Tibial artery (tissue), 4 donors: ENCODE measurements around the gene ADAM19.

Experiments used
- DNase-seq, 2 donors: peaks; one replicate each; pipeline ENCODE4 v3.0.0-alpha.2; 2019
- H3K27ac ChIP-seq, 2 donors: fragments of 200-600 bp; sonication (generic) in 1 of 2; 1 replicate in 1 of 2; 2 replicates in 1 of 2; pipeline ENCODE4 v1.5.1; 2018 to 2019; ENCODE audit warnings: mild to moderate bottlenecking in 1 of 2
- H3K27me3 ChIP-seq, 2 donors: fragments of 200-600 bp; sonication (generic) in 1 of 2; one replicate each; pipeline versions ENCODE4 v1.5.1 to v1.6.0; 2016 to 2019
- H3K36me3 ChIP-seq, 3 donors: fragments of 200-600 bp; sonication (generic) in 2 of 3; one replicate each; pipeline ENCODE4 v1.5.1; 2016 to 2019; ENCODE audit warnings: mild to moderate bottlenecking in 2 of 3
- H3K4me1 ChIP-seq, 4 donors: fragments of 200-600 bp; sonication (generic) in 2 of 4; 1 replicate in 3 of 4; 2 replicates in 1 of 4; pipeline ENCODE4 v1.5.1; 2016 to 2019
- H3K4me3 ChIP-seq, 2 donors: fragments of 200-600 bp; sonication (generic) in 1 of 2; 1 replicate in 1 of 2; 2 replicates in 1 of 2; pipeline ENCODE4 v1.5.1; 2018 to 2019; ENCODE audit warnings: mild to moderate bottlenecking in 2 of 2
- H3K9me3 ChIP-seq, 3 donors: fragments of 200-600 bp; sonication (generic) in 1 of 3; one replicate each; pipeline ENCODE4 v1.5.1; 2016 to 2019
- intact Hi-C: fragments of 100-400 bp; cut with DNase I; formaldehyde crosslinking; loops from one replicate; pipeline ENCODE4 v1.15.0; 2023; ENCODE audit warnings: low total_unique reads
- TF ChIP-seq, protein P1 (sequence below), 2 experiments: fragments of 200-600 bp in 1 of 2; fragments of 450-650 bp in 1 of 2; IDR thresholded peaks; one replicate each; pipeline ENCODE4 v1.5.1; 2017 to 2019; ENCODE audit warnings: antibody characterized with exemption in 2 of 2, mild to moderate bottlenecking in 1 of 2, moderate library complexity in 1 of 2

ADAM19 gene

GRCh38 chr5:157607371-157608161, 32.0 kb upstream of the ADAM19 start:
- no peaks in the 10 kb centered on the region for H3K9me3 ChIP-seq

DNA sequence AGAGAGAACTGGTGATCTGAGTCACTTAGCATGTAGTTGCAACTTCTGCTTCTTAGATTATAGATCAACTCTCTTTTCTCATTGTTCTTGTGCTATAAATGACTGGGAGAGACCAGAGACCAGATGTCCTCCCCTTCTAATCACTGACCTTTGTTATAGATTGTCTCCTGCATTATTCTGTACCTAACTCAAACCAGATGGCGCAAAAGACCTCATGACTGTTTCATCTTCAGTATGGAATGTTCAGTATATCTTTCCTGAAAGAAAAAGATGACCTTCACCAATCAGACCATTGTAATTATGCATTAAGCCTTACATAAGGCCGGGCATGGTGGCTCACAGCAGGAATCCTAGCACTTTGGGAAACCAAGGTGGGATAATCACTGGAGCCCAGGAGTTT, 30.5 kb upstream of the ADAM19 start:
- H3K4me3 ChIP-seq = no peak overlapping the region
- no peaks in the 10 kb centered on the region for H3K36me3 ChIP-seq
- peaks cover 0 to 14% (median 12%) of the 10 kb centered on the region in 4 donors for H3K4me1 ChIP-seq
- no peak overlapping the region for H3K27ac ChIP-seq
- TF ChIP-seq, protein P1, sequence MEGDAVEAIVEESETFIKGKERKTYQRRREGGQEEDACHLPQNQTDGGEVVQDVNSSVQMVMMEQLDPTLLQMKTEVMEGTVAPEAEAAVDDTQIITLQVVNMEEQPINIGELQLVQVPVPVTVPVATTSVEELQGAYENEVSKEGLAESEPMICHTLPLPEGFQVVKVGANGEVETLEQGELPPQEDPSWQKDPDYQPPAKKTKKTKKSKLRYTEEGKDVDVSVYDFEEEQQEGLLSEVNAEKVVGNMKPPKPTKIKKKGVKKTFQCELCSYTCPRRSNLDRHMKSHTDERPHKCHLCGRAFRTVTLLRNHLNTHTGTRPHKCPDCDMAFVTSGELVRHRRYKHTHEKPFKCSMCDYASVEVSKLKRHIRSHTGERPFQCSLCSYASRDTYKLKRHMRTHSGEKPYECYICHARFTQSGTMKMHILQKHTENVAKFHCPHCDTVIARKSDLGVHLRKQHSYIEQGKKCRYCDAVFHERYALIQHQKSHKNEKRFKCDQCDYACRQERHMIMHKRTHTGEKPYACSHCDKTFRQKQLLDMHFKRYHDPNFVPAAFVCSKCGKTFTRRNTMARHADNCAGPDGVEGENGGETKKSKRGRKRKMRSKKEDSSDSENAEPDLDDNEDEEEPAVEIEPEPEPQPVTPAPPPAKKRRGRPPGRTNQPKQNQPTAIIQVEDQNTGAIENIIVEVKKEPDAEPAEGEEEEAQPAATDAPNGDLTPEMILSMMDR (IDR thresholded peaks at IDR 0.05) = no peak
- no peak for DNase-seq
- H3K9me3 ChIP-seq = no peaks in the 10 kb centered on the region
- intact Hi-C loops = no loop called here
- no peaks in the 10 kb centered on the region for H3K27me3 ChIP-seq

More at GRCh38 chr5:157607371-157608161, 32.0 kb upstream of the ADAM19 start:
- TF ChIP-seq, protein P1 (IDR thresholded peaks at IDR 0.05) = no peak
- H3K4me1 ChIP-seq = peaks cover 0 to 14% (median 12%) of the 10 kb centered on the region in 4 donors
- intact Hi-C loops = no loop called here
- H3K36me3 ChIP-seq = no peaks in the 10 kb centered on the region
- H3K27me3 ChIP-seq = no peaks in the 10 kb centered on the region
- no peak for DNase-seq
- H3K27ac ChIP-seq = no peak overlapping the region
- no peak overlapping the region for H3K4me3 ChIP-seq

DNA sequence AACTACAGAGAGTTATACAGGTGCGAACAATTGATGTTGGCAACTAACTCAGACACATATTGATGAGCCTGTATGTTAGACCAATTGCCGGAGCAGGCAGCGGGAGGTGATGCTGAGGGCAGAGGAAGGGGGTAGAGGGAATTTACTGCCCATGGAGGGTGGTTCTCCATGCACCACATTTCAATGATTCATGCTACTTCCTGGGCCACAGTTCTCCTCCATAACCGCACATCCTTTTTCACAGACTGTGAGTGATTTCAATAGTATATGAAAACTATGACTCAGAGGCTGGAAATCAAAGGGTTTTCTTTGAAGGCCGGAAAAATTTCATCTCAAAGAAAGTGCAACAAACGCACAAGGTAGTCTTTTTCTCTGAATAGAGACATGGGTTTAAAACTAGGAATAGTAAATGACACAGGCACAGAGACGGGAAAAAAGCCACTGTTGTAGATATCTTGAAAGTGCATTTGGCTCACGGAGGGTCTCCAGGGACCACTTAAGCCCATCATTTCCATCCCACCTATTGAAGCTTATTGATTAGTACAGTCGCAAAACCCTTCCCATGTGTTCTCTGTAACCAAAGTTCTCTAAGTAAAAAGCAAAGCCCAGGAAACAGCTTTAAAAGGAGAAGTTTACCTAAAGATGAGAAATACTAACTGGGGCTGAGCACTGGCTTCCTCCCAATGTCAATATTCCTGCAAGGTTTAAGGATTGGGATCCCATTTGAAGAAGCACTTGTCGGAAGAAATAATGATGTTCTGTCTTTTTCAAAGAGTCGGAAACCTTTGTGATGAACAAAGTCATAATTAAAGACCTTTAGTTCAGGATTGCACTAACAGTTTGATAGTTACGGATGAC, 28.0 kb upstream of the ADAM19 start:
- Histone ChIP-seq H3K4me1 (peaks cover 0 to 4% (median 3%) of the 10 kb centered on the region in 4 donors), H3K4me3 (no peak overlapping the region), H3K27me3 (no peaks in the 10 kb centered on the region), H3K9me3 (no peaks in the 10 kb centered on the region), H3K27ac (no peak overlapping the region), H3K36me3 (no peaks in the 10 kb centered on the region)
- DNase-seq = no peak
- intact Hi-C loops = no loop called here
- TF ChIP-seq, protein P1 (IDR thresholded peaks at IDR 0.05) = no peak

- no peak overlapping the region for H3K27ac ChIP-seq
- no peaks in the 10 kb centered on the region for H3K27me3 ChIP-seq
- no peaks in the 10 kb centered on the region for H3K9me3 ChIP-seq
- intact Hi-C loops = no loop called here
- no peaks in the 10 kb centered on the region for H3K36me3 ChIP-seq
- TF ChIP-seq, protein P1 (IDR thresholded peaks at IDR 0.05) = no peak
- DNase-seq = no peak
- no peaks in the 10 kb centered on the region for H3K4me1 ChIP-seq
- H3K4me3 ChIP-seq = no peak overlapping the region
Measured at GRCh38 chr5:157602505-157602904, 26.9 kb upstream of the ADAM19 start.

- intact Hi-C loops = no loop called here
- H3K4me3 ChIP-seq = no peak overlapping the region
- TF ChIP-seq, protein P1 (IDR thresholded peaks at IDR 0.05) = no peak
- no peaks in the 10 kb centered on the region for H3K36me3 ChIP-seq
- no peaks in the 10 kb centered on the region for H3K9me3 ChIP-seq
- H3K27ac ChIP-seq = no peak overlapping the region
- H3K27me3 ChIP-seq = no peaks in the 10 kb centered on the region
- no peak for DNase-seq
- H3K4me1 ChIP-seq = no peaks in the 10 kb centered on the region
Measured at GRCh38 chr5:157600252-157600651, 24.7 kb upstream of the ADAM19 start.
